Epithelial cell of proximal tubule (primary cell): Measurements from ENCODE around the gene COQ7. TPM values are rescaled to one million over a fixed set of nuclear protein-coding genes. Genes with fewer than 3 reads are reported as not detected.

Source experiments
- DNase-seq: peaks from one replicate; pipeline ENCODE4 v3.0.0-alpha.2; 2011; ENCODE audit warnings: low read depth
- H3K4me3 ChIP-seq: 2 replicates; pipeline ENCODE4 v1.5.1; 2011; ENCODE audit warnings: low read depth, mild to moderate bottlenecking, low read length
- CTCF ChIP-seq: conservative IDR thresholded peaks from 2 replicates; pipeline ENCODE4 v1.5.1; 2012; ENCODE audit warnings: low read depth, mild to moderate bottlenecking, low read length
- total RNA-seq: library from RNA; depleted of rRNA; stranded (reverse); fragments of >200 nt; gene quantifications from 2 replicates; pipeline ENCODE4 v1.2.3, GENCODE V29; 2015

Gene COQ7
- total RNA-seq, 1 donor from 2014 or later, result 10.6 TPM

GRCh38 chr16:19040400-19040799, 27.0 kb upstream of the COQ7 start:
- no peak for TF ChIP-seq CTCF
- H3K4me3 ChIP-seq, result no peak overlapping the region
- no peak for DNase-seq

DNA sequence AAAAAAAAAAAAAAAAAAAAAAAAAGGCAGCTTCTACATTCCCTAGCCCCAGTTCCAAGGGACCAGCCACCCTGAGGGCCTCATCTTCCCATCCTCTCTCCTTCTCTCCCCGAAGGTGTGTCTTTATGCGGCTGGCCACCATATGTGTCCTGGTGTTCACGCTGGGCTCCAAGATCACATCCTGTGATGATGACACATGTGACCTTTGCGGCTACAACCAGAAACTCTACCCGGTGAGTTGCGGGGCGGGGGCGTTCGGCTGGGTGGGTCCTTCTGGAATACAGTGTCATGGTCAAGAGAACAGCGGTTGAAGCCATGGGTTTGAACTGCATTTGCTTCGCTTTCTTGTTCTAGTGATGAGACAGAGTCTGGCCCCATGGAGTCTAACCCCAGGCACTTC, 22.6 kb upstream of the COQ7 start:
- no peak for DNase-seq
- H3K4me3 ChIP-seq, result no peak overlapping the region
- TF ChIP-seq CTCF, result no peak

DNA sequence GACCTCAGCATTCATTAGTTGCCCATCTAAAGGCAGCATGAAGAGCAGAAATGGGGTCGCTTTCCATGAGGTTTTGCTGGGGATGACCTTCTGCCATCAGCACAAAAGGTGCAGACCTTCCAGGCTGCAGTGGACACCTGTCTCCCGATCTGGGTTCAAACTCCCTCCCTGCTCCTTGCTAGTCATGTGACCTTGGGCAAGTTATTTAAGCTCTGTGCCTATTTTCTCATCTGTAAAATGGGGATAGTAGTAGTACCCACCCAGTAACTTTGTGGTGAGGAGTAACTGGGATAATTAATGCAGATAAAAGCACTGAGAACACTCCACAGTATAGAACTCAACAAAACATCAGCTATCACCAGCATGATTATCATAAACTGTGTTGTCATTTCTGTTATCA, 21.4 kb upstream of the COQ7 start:
- no peak for TF ChIP-seq CTCF
- H3K4me3 ChIP-seq, result no peak overlapping the region
- DNase-seq, result no peak

DNA sequence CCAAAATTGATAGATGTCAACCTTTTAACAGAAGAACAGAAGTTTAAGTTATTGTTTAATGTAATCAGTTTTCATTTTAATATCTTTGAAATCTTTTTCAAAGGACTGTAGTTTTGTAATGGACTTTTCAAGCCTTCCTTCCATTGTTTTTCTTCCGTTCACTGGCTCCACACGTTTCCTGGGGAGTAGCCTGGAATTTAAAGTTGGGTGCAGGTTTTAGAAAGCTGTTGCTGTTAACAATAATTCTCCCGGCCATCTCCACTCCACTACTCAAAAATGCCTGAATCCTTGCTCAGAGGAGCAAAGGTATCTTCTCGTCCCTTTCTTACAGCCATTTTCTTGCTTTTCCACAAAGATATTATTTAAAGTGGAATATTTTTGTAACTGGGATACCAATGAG, 4.7 kb upstream of the COQ7 start:
- no peak for TF ChIP-seq CTCF
- no peak overlapping the region for H3K4me3 ChIP-seq
- no peak for DNase-seq

DNA sequence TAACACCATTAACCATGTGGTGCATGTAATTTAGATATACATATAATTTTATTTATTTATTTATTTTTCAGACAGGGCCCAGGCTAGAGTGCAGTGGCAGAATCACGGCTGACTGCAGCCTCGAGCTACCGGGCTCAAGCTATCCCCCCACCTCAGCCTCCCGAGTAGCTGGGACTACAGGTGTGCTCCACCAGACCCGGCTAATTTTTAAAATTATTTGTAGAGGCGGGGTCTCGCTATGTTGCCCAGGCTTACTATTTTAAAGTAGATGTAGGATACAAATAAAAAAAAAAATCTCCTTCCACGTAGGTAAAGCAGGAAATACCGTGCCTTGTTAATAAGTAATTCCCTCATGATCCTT, 446 bp upstream of the COQ7 start:
- TF ChIP-seq CTCF, result no peak
- peak overlapping the region; percentile 71 for H3K4me3 ChIP-seq
- DNase-seq, result no peak

DNA sequence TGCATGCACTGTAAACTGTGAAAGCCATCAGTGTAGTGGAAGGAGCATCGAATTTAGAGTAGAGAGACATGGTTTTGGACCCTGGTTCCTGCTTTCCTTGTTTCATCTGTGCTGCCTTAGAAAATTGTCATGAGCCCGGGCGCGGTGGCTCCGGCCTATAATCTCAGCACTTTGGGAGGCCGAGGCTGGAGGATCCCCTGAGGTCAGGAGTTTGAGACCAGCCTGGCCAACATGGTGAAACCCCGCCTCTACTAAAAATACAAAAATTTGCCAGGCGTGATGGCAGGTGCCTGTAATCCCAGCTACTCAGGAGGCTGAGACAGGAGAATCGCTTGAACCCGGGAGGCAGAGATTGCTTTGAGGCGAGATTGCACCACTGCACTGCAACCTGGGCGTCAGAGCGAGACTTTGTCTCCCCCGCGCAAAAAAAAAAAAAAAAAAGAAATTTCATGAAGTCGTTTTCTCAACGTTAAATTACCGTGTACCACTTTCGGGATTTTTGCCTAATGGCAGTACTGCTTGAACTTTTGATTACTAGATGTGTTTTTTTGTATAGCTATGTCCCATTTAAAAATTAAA, 912 bp downstream of the COQ7 start:
- H3K4me3 ChIP-seq, result peak overlapping the region; percentile 71
- no peak for DNase-seq
- no peak for TF ChIP-seq CTCF
